ENCODE data around the gene COLGALT1.
"Not testable (repeated sequence)": the region's sequence is repeated elsewhere in the genome, so short reads cannot be mapped to it uniquely, and the experiment has no call there.

Gene COLGALT1

GRCh38 chr19:17534767-17535166 is 20.7 kb upstream of the COLGALT1 start:
- DNase-seq, result no peak

GRCh38 chr19:17536955-17537354 is 18.5 kb upstream of the COLGALT1 start:
- DNase-seq, result no peak

- no peak for DNase-seq
Observed at GRCh38 chr19:17538684-17539237, 16.7 kb upstream of the COLGALT1 start.

- peak; percentile 82 for DNase-seq
Observed at GRCh38 chr19:17539238-17540117, 16.0 kb upstream of the COLGALT1 start.

- DNase-seq, result no peak
Observed at GRCh38 chr19:17540174-17540573, 15.3 kb upstream of the COLGALT1 start.

GRCh38 chr19:17541184-17541759 is 14.2 kb upstream of the COLGALT1 start:
- DNase-seq, result no peak

- DNase-seq, result no peak
Observed at GRCh38 chr19:17542042-17542441, 13.4 kb upstream of the COLGALT1 start.

- DNase-seq, result no peak
Observed at GRCh38 chr19:17542793-17543582, 12.5 kb upstream of the COLGALT1 start.

GRCh38 chr19:17543986-17544385 is 11.5 kb upstream of the COLGALT1 start:
- no peak for DNase-seq

- no peak for DNase-seq
Observed at GRCh38 chr19:17544418-17544817, 11.0 kb upstream of the COLGALT1 start.

GRCh38 chr19:17548145-17548544 is 7.3 kb upstream of the COLGALT1 start:
- no peak for DNase-seq

- DNase-seq, result no peak
Observed at GRCh38 chr19:17549085-17549740, 6.2 kb upstream of the COLGALT1 start.

- no peak for DNase-seq
Observed at GRCh38 chr19:17550076-17550667, 5.3 kb upstream of the COLGALT1 start.

GRCh38 chr19:17552735-17553134 is 2.7 kb upstream of the COLGALT1 start:
- DNase-seq, result not testable (repeated sequence)

- DNase-seq, result peak; percentile 87
Observed at GRCh38 chr19:17553256-17553655, 2.2 kb upstream of the COLGALT1 start.

GRCh38 chr19:17554968-17555479 is 425 bp upstream of the COLGALT1 start:
- no peak for DNase-seq

GRCh38 chr19:17555929-17556813 is 722 bp downstream of the COLGALT1 start:
- DNase-seq, result peak; percentile 81

GRCh38 chr19:17556995-17557394 is 1.5 kb downstream of the COLGALT1 start:
- DNase-seq, result no peak

GRCh38 chr19:17557466-17557865 is 2.0 kb downstream of the COLGALT1 start:
- peak; percentile 73 for DNase-seq

- no peak for DNase-seq
Observed at GRCh38 chr19:17560205-17560595, 4.8 kb downstream of the COLGALT1 start.

- DNase-seq, result no peak
Observed at GRCh38 chr19:17562097-17562496, 6.6 kb downstream of the COLGALT1 start.

Data from GF-D8 (cell line).